Activated gamma-delta T cell (primary cell): Measurements from ENCODE around the gene WFDC6.

Experiments used
- DNase-seq: peaks from one replicate; lab custom pipeline; 2025; lab: John Stamatoyannopoulos, UW

WFDC6 gene

GRCh38 chr20:45515147-45515913, 24.0 kb downstream of the WFDC6 start, which contains the start of gene SPINT3:
Gene SPINT3, minus strand, starts transcription at chr20:45515622. Its CDS starts 14 bp downstream, at chr20:45515608.
- no peak for DNase-seq

- no peak for DNase-seq
These were observed 28.9 kb downstream of the WFDC6 start for GRCh38 chr20:45510242-45510862.

GRCh38 chr20:45509091-45509490, 30.2 kb downstream of the WFDC6 start:
- DNase-seq = no peak

GRCh38 chr20:45508068-45508886, 31.0 kb downstream of the WFDC6 start:
- no peak for DNase-seq

GRCh38 chr20:45507011-45507820, 32.1 kb downstream of the WFDC6 start:
- DNase-seq = no peak

GRCh38 chr20:45506398-45506797, 32.9 kb downstream of the WFDC6 start:
- DNase-seq = no peak

- DNase-seq = no peak
These were observed 35.9 kb downstream of the WFDC6 start for GRCh38 chr20:45503403-45503802.

GRCh38 chr20:45502561-45502960, 36.7 kb downstream of the WFDC6 start:
- DNase-seq = no peak

GRCh38 chr20:45501600-45501999, 37.7 kb downstream of the WFDC6 start:
- DNase-seq = no peak

GRCh38 chr20:45500022-45500421, 39.3 kb downstream of the WFDC6 start:
- DNase-seq = no peak

GRCh38 chr20:45497971-45498494, 41.2 kb downstream of the WFDC6 start:
- DNase-seq = no peak

GRCh38 chr20:45496166-45496565, 43.1 kb downstream of the WFDC6 start:
- no peak for DNase-seq

GRCh38 chr20:45495501-45495941, 43.8 kb downstream of the WFDC6 start:
- DNase-seq = no peak

GRCh38 chr20:45489083-45489531, 50.2 kb downstream of the WFDC6 start:
- DNase-seq = no peak

GRCh38 chr20:45487231-45487635, 52.0 kb downstream of the WFDC6 start:
- DNase-seq = no peak

- no peak for DNase-seq
These were observed 53.9 kb downstream of the WFDC6 start for GRCh38 chr20:45485388-45485787.

- DNase-seq = no peak
These were observed 54.6 kb downstream of the WFDC6 start for GRCh38 chr20:45484676-45485075.
